GM18909 (cell line): ENCODE data around the gene ANKRD37.
A peak's percentile ranks its signal among the peaks of the same experiment; 100 is the strongest.

Experiments used
- ATAC-seq: cut with Tn5 transposase; IDR thresholded peaks from one replicate; pipeline ENCODE4 v1.9.1; 2021; ENCODE audit warnings: mild to moderate bottlenecking; ENCODE audit not compliant: unreplicated experiment, poor library complexity

The ANKRD37 gene

DNA sequence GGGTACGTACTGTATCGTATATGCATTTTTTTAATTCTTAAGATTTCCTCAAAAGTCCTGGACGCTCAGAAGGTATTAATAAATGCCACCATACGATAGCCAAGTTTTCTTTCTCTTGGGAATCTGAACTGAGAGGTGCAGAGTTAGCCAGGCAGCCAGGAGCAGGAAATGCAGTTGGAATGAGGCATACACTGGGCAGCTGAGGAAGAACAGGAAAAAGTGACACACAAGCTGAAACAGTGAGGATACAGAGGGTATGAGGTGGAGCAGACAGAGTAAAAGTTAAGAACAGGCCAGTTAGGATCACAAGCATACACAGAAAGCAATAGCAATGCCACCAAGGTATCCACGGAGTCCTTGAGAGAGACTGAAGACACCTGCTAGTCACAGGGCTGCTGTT is 15.8 kb downstream of the ANKRD37 start:
- ATAC-seq = no peak

DNA sequence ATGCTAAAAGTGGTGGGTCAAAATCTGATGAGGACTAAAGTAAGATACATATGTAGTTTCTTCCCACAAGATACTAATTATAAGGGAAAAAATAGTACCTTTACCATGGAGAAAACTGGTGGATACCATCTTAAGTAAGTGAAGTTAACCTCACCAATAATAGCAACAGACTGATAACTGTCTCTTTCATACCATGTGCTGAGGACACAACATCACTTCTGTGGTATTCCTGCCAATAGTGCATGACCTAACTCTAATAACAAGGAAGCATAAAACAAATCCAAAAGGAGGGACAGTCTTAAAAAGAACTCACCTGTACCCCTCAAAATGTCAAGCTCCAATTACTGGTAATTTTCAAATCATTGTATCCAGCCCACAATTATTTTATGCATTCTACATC is 20.3 kb downstream of the ANKRD37 start:
- no peak for ATAC-seq

- ATAC-seq = no peak
These were observed 24.9 kb downstream of the ANKRD37 start for GRCh38 chr4:185421366-185422124.

DNA sequence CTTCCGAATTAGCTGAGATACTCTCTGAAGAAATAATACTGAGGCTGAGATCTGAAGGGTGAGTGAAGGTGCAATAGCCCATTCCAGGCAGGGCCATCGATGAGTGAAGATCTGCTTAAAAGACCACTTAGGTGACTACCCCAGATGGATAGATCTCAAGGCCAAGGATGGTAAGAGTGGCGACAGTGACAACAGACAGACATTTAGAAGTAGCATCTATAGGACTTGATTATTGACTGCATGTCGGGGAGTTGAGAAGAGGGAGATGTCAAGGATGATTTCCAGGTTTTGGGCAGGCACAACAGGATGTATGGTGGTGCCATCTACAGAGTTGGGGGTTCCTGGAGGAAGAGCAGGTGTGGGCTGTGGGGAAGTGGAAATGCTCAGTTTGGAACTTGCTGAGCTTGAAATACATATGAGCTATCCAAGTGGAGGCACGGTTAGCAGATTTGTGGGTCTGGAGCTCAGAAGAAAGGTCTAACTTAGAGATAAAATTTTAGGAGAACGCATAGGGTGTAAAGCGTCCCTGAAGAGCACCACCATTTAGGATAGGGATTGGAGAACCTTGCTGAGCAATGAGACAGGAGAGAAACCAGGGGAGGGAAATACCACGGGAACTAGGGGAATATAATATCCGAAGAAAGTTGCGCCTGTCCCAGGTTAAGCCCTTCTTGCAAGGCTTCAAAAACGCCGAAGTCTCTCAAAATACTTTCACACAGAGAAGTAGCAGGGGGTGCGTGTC is 28.4 kb downstream of the ANKRD37 start:
- ATAC-seq = peak; percentile 3

GRCh38 chr4:185425647-185426352 is 29.2 kb downstream of the ANKRD37 start, which contains the start of gene UFSP2:
Gene UFSP2 (minus strand): TSS chr4:185425964. CDS start chr4:185425868, 96 bp downstream.
- peak; percentile 95 for ATAC-seq

- ATAC-seq = no peak
These were observed 30.5 kb downstream of the ANKRD37 start for GRCh38 chr4:185426960-185427688.

DNA sequence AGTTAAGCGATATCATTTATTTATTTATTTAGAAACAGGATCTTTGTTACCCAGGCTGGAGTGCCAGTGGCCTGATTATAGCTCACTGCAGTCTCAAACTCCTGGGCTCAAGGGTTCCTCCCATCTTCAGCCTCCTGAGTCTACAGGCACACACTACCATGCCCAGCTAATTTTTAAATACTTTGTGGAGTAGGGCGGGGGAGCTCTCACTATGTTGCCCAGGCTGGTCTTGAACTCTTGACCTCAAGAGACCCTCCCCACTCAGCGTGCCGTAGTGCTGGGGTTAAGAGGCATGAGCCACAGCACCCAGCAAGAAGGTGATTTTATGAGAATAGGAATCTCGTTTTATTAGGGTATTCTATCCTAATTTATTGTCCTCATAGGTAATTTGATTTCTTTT is 33.0 kb downstream of the ANKRD37 start:
- ATAC-seq = no peak

DNA sequence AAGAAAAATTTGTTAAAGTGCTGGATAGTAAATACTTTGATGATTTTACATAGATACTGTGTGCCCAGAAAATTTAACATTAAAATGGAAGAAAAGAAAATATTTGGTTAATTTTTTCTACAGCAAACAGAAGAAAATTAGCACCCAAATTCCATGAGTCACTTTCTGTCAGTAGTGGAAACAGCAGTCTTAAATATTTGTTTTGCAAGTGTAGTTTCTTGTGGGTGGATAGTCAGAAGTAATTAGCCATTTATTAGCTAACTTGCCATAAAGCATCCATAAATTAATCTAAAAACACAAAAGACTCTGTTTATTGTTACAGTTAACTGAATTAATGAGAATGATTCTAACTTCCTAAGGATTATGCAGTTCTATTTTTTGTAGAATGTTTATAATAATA is 38.8 kb downstream of the ANKRD37 start:
- no peak for ATAC-seq

DNA sequence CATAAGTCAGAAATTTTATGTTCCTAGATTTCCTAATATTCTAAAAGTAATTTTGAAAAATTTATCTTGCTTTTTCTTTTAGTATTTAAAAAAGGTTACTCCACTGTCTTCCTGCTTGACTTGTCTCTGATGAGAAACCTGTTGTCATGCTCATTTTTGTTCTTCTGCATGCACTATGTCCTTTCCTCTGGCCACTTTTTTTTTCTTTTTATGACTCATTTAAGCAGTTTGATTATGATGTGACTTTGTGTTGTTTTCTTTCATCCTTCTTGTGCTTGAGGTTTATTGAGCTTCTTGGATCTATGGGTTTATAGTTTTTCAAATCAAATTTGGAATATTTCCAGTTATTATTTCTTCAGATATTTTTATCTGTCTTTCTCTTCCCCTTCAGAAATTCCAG is 41.2 kb downstream of the ANKRD37 start:
- no peak for ATAC-seq

- no peak for ATAC-seq
These were observed 44.8 kb downstream of the ANKRD37 start for GRCh38 chr4:185441479-185441878.

DNA sequence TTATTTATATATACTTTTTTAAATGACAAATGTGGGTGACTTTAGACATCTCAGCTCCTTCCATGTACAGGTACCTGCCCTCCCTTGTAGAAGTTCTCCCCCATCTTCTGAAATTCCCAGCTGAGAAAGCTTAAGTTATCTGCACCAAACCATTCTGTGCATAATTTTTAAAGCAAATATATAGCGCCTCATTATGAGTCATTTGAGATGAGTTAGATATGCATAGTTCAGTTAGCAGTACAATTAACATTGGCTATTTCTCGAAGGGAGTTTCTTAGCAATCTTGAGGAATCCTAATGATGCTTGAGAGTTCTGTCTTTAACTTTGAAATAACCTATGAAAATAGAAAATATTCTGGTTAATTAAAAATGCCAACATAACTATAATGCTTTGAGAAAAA is 48.6 kb downstream of the ANKRD37 start:
- no peak for ATAC-seq
